Bronchial epithelial cell (primary cell): ENCODE measurements around the gene ZNF860. TPM values are rescaled to one million over a fixed set of nuclear protein-coding genes. Genes with fewer than 3 reads are reported as not detected.
"Not testable (repeated sequence)": the region's sequence is repeated elsewhere in the genome, so short reads cannot be mapped to it uniquely, and the experiment has no call there.

Experiments
- DNase-seq: peaks from one replicate; pipeline ENCODE4 v3.0.0-alpha.2; 2010; ENCODE audit warnings: low read depth
- FAIRE-seq: peaks from 2 replicates; lab custom pipeline; 2011; peaks lifted over from hg19 to GRCh38; lab: Jason Lieb, UNC
- H3K27me3 ChIP-seq: 2 replicates; pipeline ENCODE4 v1.5.1; 2011; ENCODE audit warnings: low read length; ENCODE audit not compliant: control insufficient read depth, insufficient read depth
- H3K36me3 ChIP-seq: 2 replicates; pipeline ENCODE4 v1.5.1; 2011; ENCODE audit warnings: low read length; ENCODE audit not compliant: control insufficient read depth, insufficient read depth
- H3K4me3 ChIP-seq: 2 replicates; pipeline ENCODE4 v1.5.1; 2011; ENCODE audit warnings: mild to moderate bottlenecking, low read depth, low read length, control low read depth
- CTCF ChIP-seq: IDR thresholded peaks from 2 replicates; pipeline ENCODE4 v1.5.1; 2011; ENCODE audit warnings: mild to moderate bottlenecking, moderate library complexity, low read length, control low read depth, inconsistent platforms; ENCODE audit not compliant: insufficient read depth, severe bottlenecking
- total RNA-seq: library from RNA; depleted of rRNA; stranded (reverse); fragments of >200 nt; gene quantifications from 2 replicates; pipeline ENCODE4 v1.2.1, GENCODE V29; 2014

ZNF860 gene
- total RNA-seq, 1 donor from 2014 or later: 3.7 TPM

DNA sequence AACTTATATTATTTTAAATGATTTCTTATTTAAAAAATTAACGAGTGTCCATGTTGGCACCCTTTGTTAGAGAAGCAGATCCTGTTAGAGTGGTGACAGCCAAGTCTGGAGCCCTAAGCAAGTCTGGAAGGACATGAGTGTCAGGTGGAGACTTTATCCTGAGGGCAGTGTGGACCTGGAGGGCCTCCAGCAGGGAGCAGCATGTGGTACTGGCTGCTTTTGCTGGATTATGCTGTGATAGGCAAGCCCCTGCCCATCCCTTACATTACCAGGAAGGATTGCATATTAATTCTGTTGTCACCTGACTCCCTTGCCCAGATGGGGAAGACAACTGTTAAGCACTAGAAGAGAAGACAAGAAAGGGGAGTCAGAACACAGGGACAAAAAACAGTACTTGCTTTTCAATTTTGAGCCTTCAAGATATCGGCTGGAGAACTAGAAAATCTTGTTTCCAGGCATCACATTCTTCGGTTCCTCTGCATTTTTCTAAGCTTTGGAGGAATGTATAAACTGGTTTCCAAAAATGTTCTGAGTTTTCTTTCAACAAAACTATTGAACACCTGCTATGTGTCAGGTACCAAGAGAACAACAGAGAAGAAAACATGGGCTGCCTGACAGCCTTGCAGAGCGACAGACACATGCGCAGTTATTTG, 22.7 kb downstream of the ZNF860 start:
- Histone ChIP-seq H3K36me3 (no peaks in the 10 kb centered on the region), H3K27me3 (no peaks in the 10 kb centered on the region), H3K4me3 (no peak overlapping the region)
- TF ChIP-seq CTCF: peak; percentile 26
- peak; percentile 44 for DNase-seq
- FAIRE-seq: no peak

DNA sequence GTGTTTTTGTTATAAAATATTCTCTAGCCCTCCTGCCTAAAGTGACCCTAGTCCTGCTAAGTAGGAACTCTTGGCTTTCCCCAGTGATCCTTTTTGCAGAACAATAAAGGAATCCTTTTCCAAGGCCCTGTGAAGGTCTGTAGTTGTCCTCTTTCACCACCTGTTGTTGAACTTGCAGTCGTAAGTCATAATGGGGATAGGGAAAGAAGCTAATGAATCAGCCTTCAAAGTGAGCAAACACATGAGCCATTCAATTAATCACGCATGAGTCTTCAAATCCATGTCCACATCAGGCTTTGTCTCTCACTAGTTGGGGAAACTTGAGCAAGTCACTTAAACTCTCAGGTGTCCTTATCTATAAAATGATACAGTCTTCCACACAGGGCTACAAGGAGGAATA, 27.6 kb downstream of the ZNF860 start:
- Histone ChIP-seq H3K4me3 (no peak overlapping the region), H3K27me3 (no peaks in the 10 kb centered on the region), H3K36me3 (no peaks in the 10 kb centered on the region)
- no peak for TF ChIP-seq CTCF
- FAIRE-seq: no peak
- peak; percentile 98 for DNase-seq

- Histone ChIP-seq H3K27me3 (no peaks in the 10 kb centered on the region), H3K4me3 (no peak overlapping the region), H3K36me3 (no peaks in the 10 kb centered on the region)
- FAIRE-seq (no peak), DNase-seq (no peak)
- TF ChIP-seq CTCF: no peak
Observed at GRCh38 chr3:32009957-32010356, 28.4 kb downstream of the ZNF860 start.

DNA sequence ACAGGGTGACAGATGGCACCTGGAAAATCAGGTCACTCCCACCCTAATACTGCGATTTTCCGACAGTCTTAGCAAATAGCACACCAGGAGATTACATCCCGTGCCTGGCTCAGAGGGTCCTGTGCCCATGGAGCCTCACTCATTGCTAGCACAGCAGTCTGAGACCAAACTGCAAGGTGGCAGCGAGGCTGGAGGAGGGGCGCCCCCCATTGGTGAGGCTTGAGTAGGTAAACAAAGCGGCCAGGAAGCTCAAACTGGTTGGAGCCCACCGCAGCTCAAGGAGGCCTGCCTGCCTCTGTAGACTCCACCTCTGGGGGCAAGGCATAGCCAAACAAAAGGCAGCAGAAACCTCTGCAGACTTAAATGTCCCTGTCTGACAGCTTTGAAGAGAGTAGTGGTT, 29.1 kb downstream of the ZNF860 start:
- not testable (repeated sequence) for FAIRE-seq, H3K27me3 ChIP-seq, H3K36me3 ChIP-seq, DNase-seq, H3K4me3 ChIP-seq

DNA sequence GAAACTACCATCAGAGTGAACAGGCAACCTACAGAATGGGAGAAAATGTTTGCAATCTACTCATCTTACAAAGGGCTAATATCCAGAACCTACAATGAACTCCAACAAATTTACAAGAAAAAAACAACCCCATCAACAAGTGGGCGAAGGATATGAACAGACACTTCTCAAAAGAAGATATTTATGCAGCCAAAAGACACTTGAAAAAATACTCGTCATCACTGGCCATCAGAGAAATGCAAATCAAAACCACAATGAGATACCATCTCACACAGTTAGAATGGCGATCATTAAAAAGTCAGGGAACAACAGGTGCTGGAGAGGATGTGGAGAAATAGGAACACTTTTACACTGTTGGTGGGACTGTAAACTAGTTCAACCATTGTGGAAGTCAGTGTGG, 34.1 kb downstream of the ZNF860 start:
- H3K4me3 ChIP-seq, FAIRE-seq, H3K27me3 ChIP-seq, H3K36me3 ChIP-seq, DNase-seq: not testable (repeated sequence)

GRCh38 chr3:32017286-32017685, 35.7 kb downstream of the ZNF860 start:
- TF ChIP-seq CTCF: no peak
- Histone ChIP-seq H3K4me3 (no peak overlapping the region), H3K36me3 (no peaks in the 10 kb centered on the region), H3K27me3 (no peaks in the 10 kb centered on the region)
- DNase-seq: no peak
- FAIRE-seq: no peak
